TTC549 (cell line): Measurements from ENCODE around the gene SORBS2.
A peak's percentile ranks its signal among the peaks of the same experiment; 100 is the strongest.
"Not testable (repeated sequence)": the region's sequence is repeated elsewhere in the genome, so short reads cannot be mapped to it uniquely, and the experiment has no call there.

Experiments
- FAIRE-seq: peaks from 2 replicates; lab custom pipeline; 2012; peaks lifted over from hg19 to GRCh38; lab: Jason Lieb, UNC

The SORBS2 gene

GRCh38 chr4:185713731-185714130 lies 98.3 kb downstream of the SORBS2 start:
- no peak for FAIRE-seq

- no peak for FAIRE-seq
Measured at GRCh38 chr4:185713272-185713671, 98.7 kb downstream of the SORBS2 start.

- no peak for FAIRE-seq
Measured at GRCh38 chr4:185712350-185713024, 99.5 kb downstream of the SORBS2 start.

- FAIRE-seq = no peak
Measured at GRCh38 chr4:185711726-185712125, 100.3 kb downstream of the SORBS2 start.

- no peak for FAIRE-seq
Measured at GRCh38 chr4:185710487-185710995, 101.5 kb downstream of the SORBS2 start.

- FAIRE-seq = no peak
Measured at GRCh38 chr4:185709802-185710486, 102.0 kb downstream of the SORBS2 start.

GRCh38 chr4:185708348-185708747 lies 103.6 kb downstream of the SORBS2 start:
- FAIRE-seq = no peak

GRCh38 chr4:185707622-185708021 lies 104.4 kb downstream of the SORBS2 start:
- FAIRE-seq = not testable (repeated sequence)

- FAIRE-seq = no peak
Measured at GRCh38 chr4:185702147-185702663, 109.8 kb downstream of the SORBS2 start.

GRCh38 chr4:185700630-185701029 lies 111.4 kb downstream of the SORBS2 start:
- no peak for FAIRE-seq

GRCh38 chr4:185700048-185700447 lies 111.9 kb downstream of the SORBS2 start:
- FAIRE-seq = no peak

GRCh38 chr4:185697488-185697887 lies 114.5 kb downstream of the SORBS2 start:
- no peak for FAIRE-seq

GRCh38 chr4:185695743-185696142 lies 116.3 kb downstream of the SORBS2 start:
- no peak for FAIRE-seq

- peak; percentile 84 for FAIRE-seq
Measured at GRCh38 chr4:185693548-185694215, 118.3 kb downstream of the SORBS2 start.

- FAIRE-seq = no peak
Measured at GRCh38 chr4:185689407-185689806, 122.6 kb downstream of the SORBS2 start.

GRCh38 chr4:185685804-185686203 lies 126.2 kb downstream of the SORBS2 start:
- FAIRE-seq = no peak

- no peak for FAIRE-seq
Measured at GRCh38 chr4:185683896-185684295, 128.1 kb downstream of the SORBS2 start.

GRCh38 chr4:185683222-185683621 lies 128.8 kb downstream of the SORBS2 start:
- FAIRE-seq = no peak

GRCh38 chr4:185682236-185682635 lies 129.8 kb downstream of the SORBS2 start:
- FAIRE-seq = no peak

GRCh38 chr4:185681604-185682003 lies 130.4 kb downstream of the SORBS2 start:
- no peak for FAIRE-seq

GRCh38 chr4:185680617-185681016 lies 131.4 kb downstream of the SORBS2 start:
- FAIRE-seq = no peak

- FAIRE-seq = no peak
Measured at GRCh38 chr4:185679523-185679922, 132.5 kb downstream of the SORBS2 start.
